ENCODE data around the gene PTPRA. TPM values are rescaled to one million over a fixed set of nuclear protein-coding genes. Genes with fewer than 3 reads are reported as not detected.

Gene PTPRA
- total RNA-seq, 4 donors from 2014 or later = 49.2 to 80.8 (median 60.4) TPM

DNA sequence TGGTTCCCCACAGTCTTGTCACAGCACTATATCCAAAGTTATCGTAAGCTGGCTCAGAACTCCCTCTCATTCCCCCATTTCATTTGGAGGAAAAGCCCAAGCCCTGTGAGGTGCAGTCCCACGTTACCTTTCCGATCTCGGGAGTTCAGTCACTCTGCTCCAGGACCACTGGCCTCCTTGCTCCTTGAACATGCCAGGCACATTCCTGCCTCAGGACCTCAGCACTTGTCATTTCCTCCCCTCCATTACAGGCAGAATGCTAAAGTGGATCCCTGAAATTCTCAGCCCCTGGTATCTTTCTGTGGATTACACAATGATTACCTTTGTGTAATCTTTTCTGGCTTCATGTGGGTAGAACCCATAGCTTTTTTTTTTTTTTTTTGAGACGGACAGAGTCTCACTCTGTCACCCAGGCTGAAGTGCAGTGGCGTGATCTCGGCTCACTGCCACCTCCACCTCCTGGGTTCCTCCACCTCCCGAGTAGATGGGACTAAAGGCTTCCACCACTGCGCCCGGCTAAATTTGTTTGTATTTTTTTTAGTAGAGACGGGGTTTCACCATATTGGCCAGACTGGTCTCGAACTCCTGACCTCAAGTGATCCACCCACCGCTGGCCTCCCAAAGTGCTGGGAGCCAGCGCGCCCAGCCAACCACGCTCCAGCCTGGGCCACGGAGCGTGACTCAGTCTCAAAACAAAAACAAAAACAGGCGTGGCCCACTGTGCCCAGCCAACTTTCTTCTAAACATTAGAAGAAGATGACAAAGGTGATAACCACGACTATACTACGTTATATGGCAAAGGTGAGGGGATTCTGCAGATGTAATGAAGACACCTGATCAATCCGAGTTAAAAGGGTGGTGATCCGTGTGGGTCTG is 194.1 kb downstream of the PTPRA start:
- DNase-seq (ENCODE audit: extremely low spot score) = no peak
- Histone ChIP-seq H3K4me3 (no peak overlapping the region), H3K4me1 (peaks cover 7 to 12% (median 11%) of the 10 kb centered on the region in 4 donors), H3K27ac (replicated peaks in 1 of 4) (no peak overlapping the region), H3K27me3 (peaks cover 0 to 29% (median 13%) of the 10 kb centered on the region in 4 donors), H3K36me3 (no peaks in the 10 kb centered on the region), H3K9me3 (no peaks in the 10 kb centered on the region)
- TF ChIP-seq POLR2AphosphoS5 (IDR thresholded peaks at IDR 0.05) = no peak
- TF ChIP-seq, protein P1, sequence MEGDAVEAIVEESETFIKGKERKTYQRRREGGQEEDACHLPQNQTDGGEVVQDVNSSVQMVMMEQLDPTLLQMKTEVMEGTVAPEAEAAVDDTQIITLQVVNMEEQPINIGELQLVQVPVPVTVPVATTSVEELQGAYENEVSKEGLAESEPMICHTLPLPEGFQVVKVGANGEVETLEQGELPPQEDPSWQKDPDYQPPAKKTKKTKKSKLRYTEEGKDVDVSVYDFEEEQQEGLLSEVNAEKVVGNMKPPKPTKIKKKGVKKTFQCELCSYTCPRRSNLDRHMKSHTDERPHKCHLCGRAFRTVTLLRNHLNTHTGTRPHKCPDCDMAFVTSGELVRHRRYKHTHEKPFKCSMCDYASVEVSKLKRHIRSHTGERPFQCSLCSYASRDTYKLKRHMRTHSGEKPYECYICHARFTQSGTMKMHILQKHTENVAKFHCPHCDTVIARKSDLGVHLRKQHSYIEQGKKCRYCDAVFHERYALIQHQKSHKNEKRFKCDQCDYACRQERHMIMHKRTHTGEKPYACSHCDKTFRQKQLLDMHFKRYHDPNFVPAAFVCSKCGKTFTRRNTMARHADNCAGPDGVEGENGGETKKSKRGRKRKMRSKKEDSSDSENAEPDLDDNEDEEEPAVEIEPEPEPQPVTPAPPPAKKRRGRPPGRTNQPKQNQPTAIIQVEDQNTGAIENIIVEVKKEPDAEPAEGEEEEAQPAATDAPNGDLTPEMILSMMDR (IDR thresholded peaks at IDR 0.05) = no peak
- no peak for TF ChIP-seq POLR2A (IDR thresholded peaks at IDR 0.05; ENCODE audit: low read depth)
- no peak for TF ChIP-seq EP300 (IDR thresholded peaks at IDR 0.05)
- WGBS = 88% methylated on average over 22 of the region's 23 CpGs
- intact Hi-C loops (cut with DNase I) = no loop called here

DNA sequence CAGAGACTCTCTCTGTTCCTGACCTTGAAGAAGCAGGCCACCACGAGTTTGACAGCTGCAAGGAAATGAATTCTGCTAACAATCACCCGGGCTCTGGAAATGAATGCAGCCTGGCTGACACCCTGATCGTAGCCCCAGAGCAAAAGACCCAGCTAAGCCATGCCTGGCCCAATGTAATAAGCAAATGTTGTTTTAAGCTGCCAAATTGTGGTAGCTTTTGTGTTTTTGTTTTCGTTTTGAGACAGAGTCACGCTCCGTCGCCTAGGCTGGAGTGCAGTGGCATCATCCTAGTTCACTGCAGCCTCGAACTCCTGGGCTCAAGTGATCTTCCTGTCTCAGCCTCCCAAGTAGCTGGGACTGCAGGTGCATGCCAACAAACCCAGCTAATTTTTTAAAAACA is 194.8 kb downstream of the PTPRA start:
- H3K27ac ChIP-seq (replicated peaks in 1 of 4) = no peak overlapping the region
- no peaks in the 10 kb centered on the region for H3K9me3 ChIP-seq
- H3K36me3 ChIP-seq = no peaks in the 10 kb centered on the region
- no peak overlapping the region for H3K4me3 ChIP-seq
- intact Hi-C loops (cut with DNase I) = no loop called here
- H3K4me1 ChIP-seq = peaks cover 7 to 16% (median 14%) of the 10 kb centered on the region in 4 donors
- no peak for DNase-seq (ENCODE audit: extremely low spot score)
- TF ChIP-seq POLR2A (IDR thresholded peaks at IDR 0.05; ENCODE audit: low read depth) (no peak), EP300 (IDR thresholded peaks at IDR 0.05) (no peak), POLR2AphosphoS5 (IDR thresholded peaks at IDR 0.05) (no peak)
- TF ChIP-seq, protein P1 (IDR thresholded peaks at IDR 0.05) = no peak
- 69% methylated on average over 7 of the region's 8 CpGs for WGBS
- peaks cover 0 to 36% (median 13%) of the 10 kb centered on the region in 4 donors for H3K27me3 ChIP-seq

DNA sequence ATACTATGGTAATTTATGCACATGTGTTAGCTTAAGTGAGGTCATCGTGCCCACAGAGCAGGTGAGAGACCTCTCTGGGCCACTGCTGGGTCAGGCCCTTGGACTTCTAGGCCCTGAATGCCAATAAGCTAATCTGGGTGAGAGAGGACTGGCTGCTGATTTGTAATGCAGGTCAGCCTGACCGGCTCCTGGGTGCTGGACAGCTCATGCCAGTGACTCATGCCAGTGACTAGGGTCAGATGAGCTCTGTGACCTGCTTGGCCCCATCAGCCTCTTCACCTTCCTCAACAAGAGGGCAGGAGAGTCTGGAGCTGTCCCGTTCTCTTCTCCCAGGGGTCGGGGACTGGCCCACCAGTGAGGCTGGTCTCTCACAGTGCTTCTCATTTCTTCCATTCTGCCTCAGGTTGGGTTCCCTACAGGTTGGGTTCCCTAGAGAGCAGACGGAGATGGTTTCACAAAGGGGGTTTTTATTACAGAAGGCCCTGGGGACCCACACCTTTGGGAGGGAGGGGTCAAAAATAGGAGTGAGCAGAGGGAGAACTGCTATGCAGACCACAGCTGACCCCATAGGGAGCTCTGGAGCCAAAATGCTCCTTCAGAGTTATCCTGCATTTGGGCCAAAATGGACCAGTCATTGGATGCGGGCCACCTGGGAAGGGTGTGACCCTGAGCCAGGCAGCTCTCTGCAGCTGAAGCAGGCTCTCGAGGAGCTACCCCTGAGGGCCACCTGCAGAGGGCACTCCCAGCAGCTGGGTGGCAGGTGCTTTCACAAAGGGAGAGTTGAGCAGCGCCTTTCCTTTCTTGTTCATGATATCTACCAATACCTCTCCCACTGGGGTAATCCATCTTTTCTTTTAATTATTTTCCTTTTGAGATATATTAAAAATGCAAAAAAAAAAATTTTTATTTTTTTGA is 196.0 kb downstream of the PTPRA start:
- H3K4me1 ChIP-seq = peaks cover 7 to 16% (median 14%) of the 10 kb centered on the region in 4 donors
- H3K27ac ChIP-seq (replicated peaks in 1 of 4) = no peak overlapping the region
- no peak overlapping the region for H3K4me3 ChIP-seq
- no peak for DNase-seq (ENCODE audit: extremely low spot score)
- H3K9me3 ChIP-seq = no peaks in the 10 kb centered on the region
- H3K27me3 ChIP-seq = peaks cover 0 to 46% (median 13%) of the 10 kb centered on the region in 4 donors
- WGBS = 79% methylated on average over 7 of the region's 8 CpGs
- TF ChIP-seq EP300 (IDR thresholded peaks at IDR 0.05) (no peak), POLR2A (IDR thresholded peaks at IDR 0.05; ENCODE audit: low read depth) (no peak), POLR2AphosphoS5 (IDR thresholded peaks at IDR 0.05) (no peak)
- TF ChIP-seq, protein P1 (IDR thresholded peaks at IDR 0.05) = no peak
- no peaks in the 10 kb centered on the region for H3K36me3 ChIP-seq
- intact Hi-C loops (cut with DNase I) = no loop called here

DNA sequence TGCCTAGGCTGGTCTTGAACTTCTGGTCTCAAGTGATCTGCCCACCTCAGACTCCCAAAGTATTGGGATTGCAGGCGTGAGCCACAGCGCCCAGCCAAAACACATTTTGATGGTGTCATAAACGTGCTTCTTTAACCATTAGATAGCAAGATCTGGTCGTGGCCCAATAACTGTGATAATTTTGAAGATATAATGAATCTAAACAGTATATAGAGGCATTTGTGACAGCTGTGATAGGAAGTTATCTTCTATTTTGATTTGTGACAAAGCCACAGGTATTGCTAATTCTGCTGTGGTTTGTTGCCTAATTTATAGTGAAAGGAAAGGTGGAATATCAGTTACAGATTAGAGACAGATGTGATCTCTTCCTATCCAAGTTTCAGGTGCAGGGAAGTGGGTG is 197.4 kb downstream of the PTPRA start:
- Histone ChIP-seq H3K4me3 (no peak overlapping the region), H3K27ac (replicated peaks in 1 of 4) (no peak overlapping the region), H3K27me3 (peaks cover 0 to 55% (median 13%) of the 10 kb centered on the region in 4 donors), H3K36me3 (no peaks in the 10 kb centered on the region), H3K9me3 (no peaks in the 10 kb centered on the region), H3K4me1 (peaks cover 7 to 16% (median 14%) of the 10 kb centered on the region in 4 donors)
- DNase-seq (ENCODE audit: extremely low spot score) = no peak
- intact Hi-C loops (cut with DNase I) = no loop called here
- TF ChIP-seq EP300 (IDR thresholded peaks at IDR 0.05) = no peak
- TF ChIP-seq, protein P1 (IDR thresholded peaks at IDR 0.05) = no peak
- no peak for TF ChIP-seq POLR2A (IDR thresholded peaks at IDR 0.05; ENCODE audit: low read depth)
- no peak for TF ChIP-seq POLR2AphosphoS5 (IDR thresholded peaks at IDR 0.05)
- WGBS = 85% methylated on average over 4 of the region's 4 CpGs

Data from esophagus muscularis mucosa (tissue), 4 donors.